ENCODE data around the gene MARK4.

The MARK4 gene

DNA sequence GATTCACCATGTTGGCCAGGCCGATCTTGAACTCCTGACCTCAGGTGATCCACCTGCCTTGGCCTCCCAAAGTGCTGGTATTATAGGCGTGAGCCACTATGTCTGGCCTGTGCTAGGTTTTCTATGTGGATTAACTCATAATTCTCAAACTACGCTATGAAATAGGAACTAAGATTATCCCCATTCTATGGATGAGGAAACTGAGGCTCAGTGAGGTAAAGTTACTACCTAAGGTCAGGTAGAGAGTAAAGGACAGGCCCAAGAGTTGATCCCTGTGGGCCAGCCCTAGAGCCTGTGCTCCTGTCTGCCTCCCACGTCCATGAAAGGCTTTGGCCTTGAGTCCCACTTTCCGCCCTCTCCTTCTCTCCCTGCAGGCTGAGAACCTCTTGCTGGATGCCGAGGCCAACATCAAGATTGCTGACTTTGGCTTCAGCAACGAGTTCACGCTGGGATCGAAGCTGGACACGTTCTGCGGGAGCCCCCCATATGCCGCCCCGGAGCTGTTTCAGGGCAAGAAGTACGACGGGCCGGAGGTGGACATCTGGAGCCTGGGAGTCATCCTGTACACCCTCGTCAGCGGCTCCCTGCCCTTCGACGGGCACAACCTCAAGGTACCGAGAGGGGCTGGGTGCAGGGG, 20.1 kb downstream of the MARK4 start:
- no peak overlapping the region for H3K4me3 ChIP-seq (ENCODE audit: control insufficient read depth, low read depth, low read length)
- no peak for DNase-seq (ENCODE audit: low read depth)
- TF ChIP-seq, protein P1, sequence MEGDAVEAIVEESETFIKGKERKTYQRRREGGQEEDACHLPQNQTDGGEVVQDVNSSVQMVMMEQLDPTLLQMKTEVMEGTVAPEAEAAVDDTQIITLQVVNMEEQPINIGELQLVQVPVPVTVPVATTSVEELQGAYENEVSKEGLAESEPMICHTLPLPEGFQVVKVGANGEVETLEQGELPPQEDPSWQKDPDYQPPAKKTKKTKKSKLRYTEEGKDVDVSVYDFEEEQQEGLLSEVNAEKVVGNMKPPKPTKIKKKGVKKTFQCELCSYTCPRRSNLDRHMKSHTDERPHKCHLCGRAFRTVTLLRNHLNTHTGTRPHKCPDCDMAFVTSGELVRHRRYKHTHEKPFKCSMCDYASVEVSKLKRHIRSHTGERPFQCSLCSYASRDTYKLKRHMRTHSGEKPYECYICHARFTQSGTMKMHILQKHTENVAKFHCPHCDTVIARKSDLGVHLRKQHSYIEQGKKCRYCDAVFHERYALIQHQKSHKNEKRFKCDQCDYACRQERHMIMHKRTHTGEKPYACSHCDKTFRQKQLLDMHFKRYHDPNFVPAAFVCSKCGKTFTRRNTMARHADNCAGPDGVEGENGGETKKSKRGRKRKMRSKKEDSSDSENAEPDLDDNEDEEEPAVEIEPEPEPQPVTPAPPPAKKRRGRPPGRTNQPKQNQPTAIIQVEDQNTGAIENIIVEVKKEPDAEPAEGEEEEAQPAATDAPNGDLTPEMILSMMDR (conservative IDR thresholded peaks at IDR 0.05; ENCODE audit: control insufficient read depth, insufficient read depth, low read depth, low read length) = no peak

DNA sequence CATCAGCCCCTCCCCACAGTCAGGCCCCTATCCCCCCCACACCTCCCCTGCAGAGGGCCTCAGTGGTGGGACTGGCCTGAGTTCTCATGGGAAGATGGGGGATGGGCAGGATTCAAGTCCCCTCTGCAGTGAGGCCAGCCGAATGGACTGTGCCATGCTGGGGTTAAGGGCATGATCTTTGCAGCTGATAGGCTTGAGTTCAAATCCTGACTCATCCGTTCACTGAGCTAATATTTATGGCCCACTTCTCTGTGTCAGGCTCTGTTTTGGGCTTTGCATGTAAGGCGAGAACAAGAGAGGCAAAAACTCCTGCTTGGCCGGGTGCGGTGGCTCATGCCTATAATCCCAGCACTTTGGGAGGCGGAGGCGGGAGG, 20.7 kb downstream of the MARK4 start:
- TF ChIP-seq, protein P1 (conservative IDR thresholded peaks at IDR 0.05; ENCODE audit: control insufficient read depth, insufficient read depth, low read depth, low read length) = no peak
- no peak for DNase-seq (ENCODE audit: low read depth)
- no peak overlapping the region for H3K4me3 ChIP-seq (ENCODE audit: control insufficient read depth, low read depth, low read length)

DNA sequence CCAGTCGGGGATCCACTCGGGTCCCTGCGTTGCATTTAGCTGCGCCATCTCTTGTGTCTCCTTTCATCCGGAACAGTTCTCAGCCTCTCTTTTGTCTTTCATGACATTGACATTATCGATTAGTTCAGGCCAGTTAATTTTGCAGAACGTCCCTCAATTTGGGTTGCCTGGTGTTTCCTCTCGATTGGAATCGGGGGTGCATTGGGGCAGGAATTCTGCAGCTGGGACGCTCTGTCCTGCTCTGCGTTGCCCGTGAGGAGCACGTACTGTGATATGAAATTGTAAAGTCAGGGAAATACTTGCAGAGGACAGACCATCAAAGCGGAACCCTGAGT, 22.4 kb downstream of the MARK4 start:
- TF ChIP-seq, protein P1 (conservative IDR thresholded peaks at IDR 0.05; ENCODE audit: control insufficient read depth, insufficient read depth, low read depth, low read length) = no peak
- DNase-seq (ENCODE audit: low read depth) = no peak
- H3K4me3 ChIP-seq (ENCODE audit: control insufficient read depth, low read depth, low read length) = no peak overlapping the region

DNA sequence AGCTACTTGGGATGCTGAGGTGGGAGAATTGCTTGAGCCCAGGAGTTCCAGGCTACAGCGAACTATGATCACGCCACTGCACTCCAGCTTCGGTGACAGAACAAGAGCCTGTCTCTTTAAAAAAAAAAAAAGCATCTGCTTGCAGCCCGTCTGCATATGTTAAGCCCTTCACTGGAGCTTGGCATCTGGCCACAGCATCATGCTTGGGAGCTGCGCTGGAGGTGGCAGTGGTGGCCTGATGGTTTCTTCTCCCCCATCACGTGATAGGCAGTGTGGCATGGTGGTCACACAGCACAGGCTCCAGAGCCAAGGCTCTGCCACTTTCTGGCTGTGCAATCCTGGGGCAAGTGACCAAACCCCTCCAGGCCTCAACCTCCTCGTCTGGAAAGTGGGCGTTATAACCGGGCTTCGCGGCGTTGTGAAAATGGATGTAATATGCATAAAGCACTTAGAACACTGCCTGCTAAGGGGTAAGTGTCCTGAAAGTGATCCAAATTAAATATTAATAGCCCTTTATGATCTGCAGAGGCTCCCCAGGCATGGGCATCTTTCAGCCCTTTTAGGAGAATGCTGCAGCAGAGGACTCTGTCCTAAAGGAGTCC, 24.4 kb downstream of the MARK4 start:
- no peak for DNase-seq (ENCODE audit: low read depth)
- H3K4me3 ChIP-seq (ENCODE audit: control insufficient read depth, low read depth, low read length) = no peak overlapping the region
- TF ChIP-seq, protein P1 (conservative IDR thresholded peaks at IDR 0.05; ENCODE audit: control insufficient read depth, insufficient read depth, low read depth, low read length) = no peak

DNA sequence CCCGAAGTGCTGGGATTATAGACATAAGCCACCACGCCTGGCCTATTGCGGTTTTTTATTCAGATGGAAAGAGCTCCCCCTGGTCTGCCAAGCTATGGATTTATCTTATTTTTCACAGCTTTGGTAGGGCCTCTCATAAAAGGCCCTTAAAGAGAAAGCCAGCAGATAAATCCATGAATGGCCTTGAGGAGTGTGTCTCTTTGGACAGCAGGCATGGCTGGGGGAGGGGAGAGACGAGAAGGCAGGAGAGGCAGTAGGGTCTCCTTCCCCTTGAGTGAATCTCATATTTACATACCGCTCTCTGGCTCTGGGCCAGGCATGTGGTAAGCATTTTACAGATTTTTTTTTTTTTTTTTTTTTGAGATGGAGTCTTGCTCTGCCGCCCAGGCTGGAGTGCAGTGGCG, 25.2 kb downstream of the MARK4 start:
- TF ChIP-seq, protein P1 (conservative IDR thresholded peaks at IDR 0.05; ENCODE audit: control insufficient read depth, insufficient read depth, low read depth, low read length) = no peak
- no peak overlapping the region for H3K4me3 ChIP-seq (ENCODE audit: control insufficient read depth, low read depth, low read length)
- DNase-seq (ENCODE audit: low read depth) = no peak

DNA sequence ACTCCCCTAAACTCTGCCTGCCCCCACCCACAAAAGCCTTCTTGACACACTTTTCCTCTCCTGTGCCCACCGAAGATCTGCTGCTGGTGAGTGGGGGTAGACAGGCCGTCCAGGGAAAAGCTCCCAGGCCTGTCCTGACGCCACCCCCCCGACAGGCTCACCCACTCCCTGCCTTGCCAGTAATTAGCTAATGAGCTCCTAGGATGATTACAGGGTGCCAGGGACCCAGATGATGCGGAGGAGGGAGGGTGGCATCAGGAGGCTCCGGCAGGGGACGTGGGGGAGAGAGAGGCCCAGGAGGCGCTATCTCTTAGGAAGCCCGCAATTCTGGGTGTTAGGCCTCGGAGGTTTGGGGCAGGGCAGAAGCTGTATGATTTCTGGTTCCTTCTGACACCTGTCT, 27.0 kb downstream of the MARK4 start:
- H3K4me3 ChIP-seq (ENCODE audit: control insufficient read depth, low read depth, low read length) = no peak overlapping the region
- no peak for DNase-seq (ENCODE audit: low read depth)
- TF ChIP-seq, protein P1 (conservative IDR thresholded peaks at IDR 0.05; ENCODE audit: control insufficient read depth, insufficient read depth, low read depth, low read length) = no peak
